Mononuclear cell (primary cell): ENCODE measurements around the gene NEMP1. TPM values are rescaled to one million over a fixed set of nuclear protein-coding genes. Genes with fewer than 3 reads are reported as not detected.

Experiments used
- H3K27me3 ChIP-seq: 2 replicates; pipeline ENCODE4 v1.6.0; 2011; ENCODE audit warnings: low read length, control low read depth; ENCODE audit not compliant: insufficient read depth
- H3K4me1 ChIP-seq: 2 replicates; pipeline ENCODE4 v1.5.1; 2011; ENCODE audit warnings: mild to moderate bottlenecking, low read length, control low read depth; ENCODE audit not compliant: insufficient read depth
- H3K4me3 ChIP-seq: 2 replicates; pipeline ENCODE4 v1.5.1; 2011; ENCODE audit warnings: mild to moderate bottlenecking, low read length, moderate library complexity
- H3K9me3 ChIP-seq: 2 replicates; pipeline ENCODE4 v1.5.1; 2011; ENCODE audit warnings: low read depth, mild to moderate bottlenecking, control low read depth, low read length
- total RNA-seq: library from RNA; depleted of rRNA; stranded (reverse); fragments of >200 nt; gene quantifications from one replicate; pipeline ENCODE4 v1.2.3, GENCODE V29; 2012

The NEMP1 gene
- total RNA-seq, 1 donor = 6.6 TPM

DNA sequence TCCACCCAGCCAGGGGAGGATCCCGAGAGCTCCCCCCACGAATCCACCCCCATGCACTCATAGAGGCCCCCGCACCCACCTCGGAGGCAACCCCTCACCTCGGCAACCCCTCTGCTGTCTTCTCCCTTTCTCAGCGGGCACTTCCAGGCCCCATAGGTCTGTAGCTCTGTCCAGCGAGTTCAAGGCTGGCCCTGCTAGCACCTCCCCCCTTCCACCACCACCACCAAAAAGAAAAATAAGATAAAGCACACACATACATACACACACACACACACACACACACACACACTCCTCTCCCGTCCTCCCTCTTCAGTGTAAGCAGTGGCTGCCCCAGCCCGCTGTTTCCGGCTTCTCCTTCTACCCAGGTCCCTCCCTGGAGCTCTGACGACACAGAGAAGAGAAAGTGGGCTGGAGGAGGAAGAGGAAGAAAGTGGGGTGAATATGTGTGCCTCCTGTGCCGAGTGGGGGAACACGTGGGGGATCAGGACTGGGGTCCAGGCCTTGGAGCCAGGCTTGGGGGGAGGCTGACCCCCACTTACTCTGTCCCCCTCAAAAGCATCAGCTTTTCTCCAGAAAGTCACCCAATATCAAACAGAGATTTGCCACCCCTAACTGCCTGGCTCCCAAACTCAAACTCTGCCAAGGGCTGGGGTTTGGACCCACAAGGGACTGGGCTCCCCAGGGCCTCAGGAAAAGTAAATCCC is 32.6 kb upstream of the NEMP1 start, which contains the start of gene STAT6:
Gene STAT6 (minus strand): TSS at position 332 of the 704 bp plus-strand sequence. CDS start 3,084 bp downstream, outside the sequence.
- peaks cover 40% of the 10 kb centered on the region for H3K4me1 ChIP-seq
- H3K27me3 ChIP-seq = no peaks in the 10 kb centered on the region
- H3K9me3 ChIP-seq = no peaks in the 10 kb centered on the region
- H3K4me3 ChIP-seq = peak within 1 kb of the TSS; percentile 98

DNA sequence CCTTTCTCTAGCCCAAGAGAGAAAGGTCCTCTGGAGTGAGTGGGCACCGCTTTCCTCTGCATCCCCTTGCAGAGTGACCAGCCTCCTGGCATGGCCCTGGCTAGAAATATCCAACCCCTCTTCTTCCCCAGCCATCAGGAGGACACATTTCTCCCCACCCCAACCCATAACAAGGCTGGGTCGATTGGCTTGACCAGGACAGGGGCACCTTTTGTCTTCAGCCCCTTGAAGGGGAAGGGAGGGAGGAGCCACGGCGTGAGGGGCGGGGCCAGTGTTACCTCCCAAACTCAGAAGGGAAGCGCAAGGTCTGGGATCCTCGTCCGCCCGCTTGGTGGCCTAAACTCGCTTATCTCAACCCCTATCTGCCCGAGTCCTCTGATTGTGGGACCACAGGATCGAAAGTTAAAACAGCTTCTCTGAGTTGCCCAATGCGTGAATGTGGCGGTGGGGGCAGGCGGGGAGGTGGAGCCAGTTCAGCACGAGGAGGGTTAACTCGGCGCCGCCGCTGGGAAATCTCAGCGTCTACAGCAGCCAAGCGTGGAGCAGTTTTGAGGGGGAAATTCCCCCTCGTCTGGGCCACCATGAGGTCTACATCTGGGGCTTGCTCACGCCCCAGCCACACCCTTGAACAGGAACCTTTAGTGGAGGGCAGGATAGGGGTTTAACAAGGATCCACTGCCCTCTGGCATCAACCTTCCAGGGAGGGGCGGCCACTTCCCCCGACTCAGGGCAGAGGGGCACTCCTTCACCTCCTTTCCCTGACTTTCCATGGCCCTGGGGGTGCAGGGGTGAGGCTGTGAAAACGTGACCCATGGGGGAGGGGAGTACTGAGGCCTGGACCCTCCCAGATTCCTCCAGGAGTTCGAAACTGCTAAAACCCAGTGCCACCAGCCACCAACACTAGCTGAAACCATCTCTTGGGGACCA is 31.8 kb upstream of the NEMP1 start:
- H3K4me1 ChIP-seq = peaks cover 40% of the 10 kb centered on the region
- H3K4me3 ChIP-seq = peak overlapping the region; percentile 98
- no peaks in the 10 kb centered on the region for H3K27me3 ChIP-seq
- H3K9me3 ChIP-seq = no peaks in the 10 kb centered on the region

GRCh38 chr12:57109207-57110103 is 30.9 kb upstream of the NEMP1 start:
- H3K4me3 ChIP-seq = peak overlapping the region; percentile 98
- peaks cover 40% of the 10 kb centered on the region for H3K4me1 ChIP-seq
- no peaks in the 10 kb centered on the region for H3K9me3 ChIP-seq
- no peaks in the 10 kb centered on the region for H3K27me3 ChIP-seq

DNA sequence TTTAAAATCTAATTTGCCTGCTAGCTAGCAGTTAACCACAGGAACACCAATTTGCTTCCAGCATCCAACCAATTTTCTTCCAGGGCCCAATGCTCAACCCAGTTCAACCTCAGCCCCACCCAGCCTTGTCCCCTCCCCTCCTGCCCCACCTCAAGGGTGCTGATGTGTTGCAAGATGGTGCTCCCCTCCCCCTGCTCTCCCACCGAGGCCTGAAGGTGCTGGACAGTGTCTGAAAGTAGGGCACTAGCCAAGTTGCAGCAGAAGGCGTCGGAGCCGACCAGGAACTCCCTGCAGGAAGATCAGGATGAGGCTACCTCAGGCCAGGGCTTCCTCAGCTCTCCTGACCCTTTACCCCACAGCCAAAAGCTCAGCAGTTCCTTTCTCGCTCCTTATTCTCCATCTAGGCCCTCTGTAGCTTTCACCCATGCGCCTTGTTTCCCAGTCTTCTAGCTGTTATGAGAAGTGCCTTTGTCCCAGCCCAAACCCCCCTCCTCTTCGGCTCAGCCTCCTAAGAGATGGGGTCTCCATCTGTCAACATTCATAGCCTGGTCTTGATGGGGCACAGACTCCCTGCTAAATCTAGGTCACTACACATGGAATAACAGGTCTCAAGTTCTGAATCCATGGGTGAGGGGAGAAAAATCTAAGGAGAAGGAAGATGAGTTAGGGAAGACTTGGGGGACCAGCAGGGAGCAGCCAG is 29.0 kb upstream of the NEMP1 start:
- Histone ChIP-seq H3K9me3 (no peaks in the 10 kb centered on the region), H3K27me3 (no peaks in the 10 kb centered on the region), H3K4me3 (no peak overlapping the region), H3K4me1 (peaks cover 43% of the 10 kb centered on the region)

DNA sequence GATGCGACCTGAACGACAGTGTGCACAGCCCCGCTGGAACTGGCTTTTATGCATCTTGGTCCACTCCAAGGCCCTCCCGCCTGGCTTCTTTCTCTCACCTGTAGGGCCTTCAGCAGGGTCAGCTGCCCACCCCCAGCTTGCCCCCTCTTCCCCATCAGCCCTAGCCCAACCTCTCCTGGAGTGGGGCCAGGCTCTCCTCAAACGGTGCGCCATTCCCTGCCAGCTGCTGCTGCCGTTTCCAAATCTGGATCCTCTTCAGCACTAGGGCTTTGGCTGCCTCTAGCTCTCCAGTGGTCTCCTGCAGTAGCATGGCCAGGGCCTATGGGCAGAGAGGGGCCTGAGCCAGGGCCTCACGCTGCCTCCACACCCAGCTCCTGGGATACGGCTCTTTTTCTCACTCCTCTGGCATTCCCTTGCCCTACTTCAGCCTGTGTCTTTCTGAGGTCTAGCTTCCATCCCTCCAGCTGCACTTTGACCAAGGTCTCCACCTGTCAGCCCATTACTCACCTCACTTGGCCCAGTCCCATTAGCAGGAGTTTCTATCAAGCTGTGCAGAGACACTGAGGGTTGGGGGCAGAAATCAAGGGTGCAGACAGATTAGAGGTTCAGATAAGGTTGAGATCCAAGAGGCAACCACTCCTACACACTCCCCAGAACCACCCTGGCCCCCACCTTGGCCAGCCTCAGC is 27.6 kb upstream of the NEMP1 start:
- H3K4me1 ChIP-seq = peaks cover 43% of the 10 kb centered on the region
- no peaks in the 10 kb centered on the region for H3K27me3 ChIP-seq
- H3K4me3 ChIP-seq = no peak overlapping the region
- H3K9me3 ChIP-seq = no peaks in the 10 kb centered on the region

- Histone ChIP-seq H3K9me3 (no peaks in the 10 kb centered on the region), H3K4me1 (peaks cover 43% of the 10 kb centered on the region), H3K27me3 (no peaks in the 10 kb centered on the region), H3K4me3 (no peak overlapping the region)
These were observed 26.6 kb upstream of the NEMP1 start for GRCh38 chr12:57105011-57105753.

DNA sequence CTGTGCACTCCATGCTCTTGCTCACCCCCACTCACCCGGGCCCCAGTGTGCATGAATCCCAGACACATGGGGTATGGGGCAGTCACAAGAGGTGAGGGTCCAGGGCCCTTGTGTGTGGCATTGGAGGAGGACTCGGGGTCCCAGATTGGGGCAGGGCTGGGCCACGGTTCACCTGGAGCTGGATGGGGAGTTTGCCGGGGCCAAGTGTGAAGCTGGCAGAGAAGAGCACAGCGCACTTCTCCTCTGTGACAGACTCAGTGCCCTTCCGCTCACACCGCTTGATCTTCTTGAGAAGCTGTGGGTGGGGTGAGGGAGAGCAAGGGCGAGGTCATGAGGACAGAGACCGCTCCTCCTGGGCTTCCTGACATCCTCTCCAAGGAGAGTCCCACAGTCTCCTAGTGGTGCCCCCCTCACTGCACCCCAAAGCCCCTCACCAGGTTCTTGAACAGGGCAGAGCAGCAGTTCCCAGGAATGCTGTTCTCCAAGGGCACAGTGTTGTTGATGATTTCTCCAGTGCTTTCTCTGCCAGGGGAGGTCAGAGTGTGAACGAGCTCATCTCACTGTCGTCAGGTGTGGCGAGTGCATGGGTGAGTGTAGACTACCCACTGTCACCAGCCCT is 25.8 kb upstream of the NEMP1 start:
- Histone ChIP-seq H3K9me3 (no peaks in the 10 kb centered on the region), H3K27me3 (no peaks in the 10 kb centered on the region), H3K4me3 (no peak overlapping the region), H3K4me1 (peaks cover 35% of the 10 kb centered on the region)

DNA sequence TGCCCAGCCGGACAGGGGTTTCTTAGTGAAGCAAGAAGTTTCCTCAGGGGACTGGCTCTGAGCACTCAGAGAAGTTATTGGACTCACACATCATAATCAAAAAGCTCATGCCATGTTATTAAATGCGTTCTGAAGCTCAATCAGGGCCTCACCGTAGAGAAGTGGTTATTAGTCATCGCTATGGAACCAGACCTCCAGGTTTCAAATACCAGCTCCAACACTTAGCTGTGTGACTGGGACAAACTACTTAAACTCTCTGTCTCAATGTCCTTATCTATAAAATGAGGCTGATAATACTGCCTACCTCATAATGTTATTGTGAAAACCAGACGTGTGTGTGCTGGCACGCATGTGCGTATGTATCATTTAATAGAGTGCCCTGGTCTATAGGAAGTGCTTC is 25.3 kb upstream of the NEMP1 start:
- Histone ChIP-seq H3K9me3 (no peaks in the 10 kb centered on the region), H3K4me1 (peaks cover 30% of the 10 kb centered on the region), H3K27me3 (no peaks in the 10 kb centered on the region), H3K4me3 (no peak overlapping the region)

- H3K4me3 ChIP-seq = no peak overlapping the region
- peaks cover 14% of the 10 kb centered on the region for H3K4me1 ChIP-seq
- no peaks in the 10 kb centered on the region for H3K27me3 ChIP-seq
- no peaks in the 10 kb centered on the region for H3K9me3 ChIP-seq
These were observed 23.5 kb upstream of the NEMP1 start for GRCh38 chr12:57101892-57102695.

DNA sequence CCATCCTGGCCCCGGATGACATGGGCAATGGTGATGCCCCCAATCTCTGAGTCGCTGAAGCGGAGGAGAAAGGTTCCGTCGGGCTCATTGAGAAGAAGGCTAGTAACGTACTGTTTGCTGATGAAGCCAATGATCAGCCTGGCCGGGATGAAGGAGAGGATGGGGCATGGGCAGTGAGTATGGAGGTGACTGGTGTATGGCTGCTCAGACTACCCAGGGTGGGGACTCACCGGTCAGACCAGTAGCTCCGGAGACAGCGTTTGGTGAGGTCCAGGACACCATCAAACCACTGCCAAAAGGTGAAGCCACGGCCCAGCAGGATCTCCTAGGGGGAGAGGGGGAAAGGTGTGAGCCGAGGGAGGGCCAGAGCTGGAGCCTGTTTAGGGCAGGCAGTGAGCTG is 21.2 kb upstream of the NEMP1 start:
- Histone ChIP-seq H3K4me1 (peaks cover 16% of the 10 kb centered on the region), H3K27me3 (no peaks in the 10 kb centered on the region), H3K4me3 (no peak overlapping the region), H3K9me3 (no peaks in the 10 kb centered on the region)

GRCh38 chr12:57099047-57099714 is 20.6 kb upstream of the NEMP1 start:
- Histone ChIP-seq H3K9me3 (no peaks in the 10 kb centered on the region), H3K4me1 (peaks cover 21% of the 10 kb centered on the region), H3K4me3 (no peak overlapping the region), H3K27me3 (no peaks in the 10 kb centered on the region)

GRCh38 chr12:57098546-57098945 is 20.0 kb upstream of the NEMP1 start:
- Histone ChIP-seq H3K9me3 (no peaks in the 10 kb centered on the region), H3K4me3 (no peak overlapping the region), H3K27me3 (no peaks in the 10 kb centered on the region), H3K4me1 (peaks cover 27% of the 10 kb centered on the region)
